Measurements from ENCODE around the gene F2RL1.

Gene F2RL1

GRCh38 chr5:76810236-76810635 is 8.6 kb upstream of the F2RL1 start:
- TF ChIP-seq CTCF (IDR thresholded peaks at IDR 0.05), result no peak

- no peak for TF ChIP-seq CTCF (IDR thresholded peaks at IDR 0.05)
Observed at GRCh38 chr5:76811214-76811613, 7.6 kb upstream of the F2RL1 start.

DNA sequence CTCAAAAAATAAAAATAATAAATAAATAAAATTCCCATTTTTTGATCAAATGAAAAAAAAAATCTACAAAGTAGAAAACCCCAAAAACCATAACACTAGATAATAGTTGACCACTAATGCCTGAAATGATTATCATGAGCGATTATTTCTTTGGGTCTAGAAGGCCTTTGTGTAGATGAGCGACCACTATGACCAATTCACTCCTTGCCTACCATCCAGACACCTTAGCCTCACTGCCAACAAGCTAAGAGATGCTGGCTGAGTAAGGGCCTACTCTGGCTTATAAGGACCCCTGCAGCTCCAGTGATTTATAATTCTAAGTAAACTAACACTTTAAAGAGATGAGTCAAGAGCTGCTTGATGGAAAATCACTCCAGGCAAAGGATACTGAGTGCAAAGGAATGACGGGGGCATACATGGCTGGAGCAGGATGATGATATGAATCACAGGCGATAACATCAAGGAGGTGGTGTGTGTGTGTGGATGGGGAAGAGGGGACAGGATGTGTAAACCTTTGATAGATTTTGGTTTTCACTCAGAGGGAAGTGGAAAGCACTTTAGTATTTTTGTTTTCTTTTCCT is 4.8 kb upstream of the F2RL1 start:
- TF ChIP-seq CTCF (IDR thresholded peaks at IDR 0.05), result no peak

GRCh38 chr5:76816110-76816831 is 2.6 kb upstream of the F2RL1 start:
- TF ChIP-seq CTCF (IDR thresholded peaks at IDR 0.05), result no peak

DNA sequence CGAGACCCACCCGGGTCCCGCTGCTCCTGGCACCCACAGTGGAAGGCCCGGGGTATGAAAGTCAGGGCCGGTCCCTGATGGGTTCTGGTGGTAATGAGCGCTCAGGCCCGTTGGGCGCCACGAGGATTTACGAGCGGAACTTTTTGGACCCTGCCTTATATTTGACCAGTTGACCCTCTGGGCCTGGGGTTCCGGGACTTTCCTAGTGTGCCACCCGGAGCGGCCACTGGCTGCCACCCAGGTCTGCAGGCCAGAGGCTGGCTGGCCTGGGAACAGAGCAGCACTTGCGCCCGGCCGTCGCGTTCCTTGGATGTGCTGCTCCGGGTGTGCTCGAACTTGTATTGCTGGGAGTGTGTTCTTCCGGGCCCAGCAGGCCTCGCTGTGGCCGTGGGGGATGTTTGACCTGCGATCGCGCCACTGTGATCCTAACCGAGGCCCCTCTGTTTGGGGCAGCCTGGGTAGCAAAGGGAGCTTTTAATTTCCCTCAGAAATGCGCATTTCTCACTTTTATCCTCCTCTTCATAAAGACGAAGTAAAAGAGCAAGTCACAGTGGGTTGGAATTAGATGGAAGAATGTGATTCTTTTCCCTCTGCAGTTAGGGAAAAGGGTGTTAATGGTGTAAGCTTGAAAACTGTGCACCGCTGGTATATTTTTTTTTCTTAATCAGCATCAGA is 1.2 kb downstream of the F2RL1 start:
- TF ChIP-seq CTCF (IDR thresholded peaks at IDR 0.05), result no peak

- no peak for TF ChIP-seq CTCF (IDR thresholded peaks at IDR 0.05)
Observed at GRCh38 chr5:76820526-76820890, 1.7 kb downstream of the F2RL1 start.

DNA sequence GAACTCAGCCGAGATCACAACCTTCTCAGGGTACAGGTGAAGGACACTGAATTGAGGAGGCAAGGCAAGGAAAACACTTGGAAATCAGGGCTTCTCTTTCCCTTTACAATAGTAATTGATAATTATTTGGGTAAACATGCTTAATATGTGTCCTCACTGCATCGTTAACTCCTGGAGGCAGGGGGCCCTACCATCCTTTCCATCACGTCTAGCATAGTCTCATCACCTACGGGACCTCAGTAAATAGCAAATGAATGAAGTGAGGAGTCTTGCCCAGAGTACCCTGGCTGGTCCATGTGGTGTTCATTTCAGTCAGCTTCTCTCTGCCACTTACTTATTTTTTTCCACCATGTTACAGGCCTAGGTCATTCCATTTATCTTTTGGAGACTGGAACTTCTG is 2.3 kb downstream of the F2RL1 start:
- no peak for TF ChIP-seq CTCF (IDR thresholded peaks at IDR 0.05)

Measured in LNCAP (cell line).